Muscle layer of colon (tissue), 2 donors: ENCODE data around the gene GPR179.
"Not testable (repeated sequence)": the region's sequence is repeated elsewhere in the genome, so short reads cannot be mapped to it uniquely, and the experiment has no call there.

Source experiments
- H3K27ac ChIP-seq: one replicate; pipeline ENCODE4 v1.7.0; 2013; ENCODE audit warnings: low read depth, mild to moderate bottlenecking, low read length, moderate library complexity
- H3K27me3 ChIP-seq, 2 donors: one replicate each; pipeline ENCODE4 v1.7.0; 2013; ENCODE audit warnings: low read length in 2 of 2, mild to moderate bottlenecking in 2 of 2; ENCODE audit not compliant: insufficient read depth in 2 of 2, control insufficient read depth in 1 of 2
- H3K36me3 ChIP-seq: one replicate; pipeline ENCODE4 v1.7.0; 2013; ENCODE audit warnings: mild to moderate bottlenecking, low read length; ENCODE audit not compliant: insufficient read depth
- H3K4me1 ChIP-seq: one replicate; pipeline ENCODE4 v1.7.0; 2013; ENCODE audit warnings: mild to moderate bottlenecking, low read length; ENCODE audit not compliant: insufficient read depth
- H3K4me3 ChIP-seq, 2 donors: one replicate each; pipeline ENCODE4 v1.7.0; 2013; ENCODE audit warnings: low read length in 2 of 2, low read depth in 1 of 2, mild to moderate bottlenecking in 1 of 2, moderate library complexity in 1 of 2
- H3K9ac ChIP-seq: one replicate; pipeline ENCODE4 v1.7.0; 2013; ENCODE audit warnings: low read length
- H3K9me3 ChIP-seq: one replicate; pipeline ENCODE4 v1.7.0; 2013; ENCODE audit warnings: mild to moderate bottlenecking, low read length
- donor health status: abdominal sarcoma.
- donor health status: Adenocarcinoma of cecum.

The GPR179 gene

GRCh38 chr17:38327936-38328335 lies 15.8 kb downstream of the GPR179 start:
- Histone ChIP-seq H3K4me3 (no peak overlapping the region), H3K36me3 (no peaks in the 10 kb centered on the region), H3K27me3 (peaks cover 0 to 18% of the 10 kb centered on the region in 2 donors), H3K9me3 (no peaks in the 10 kb centered on the region), H3K27ac (no peak overlapping the region), H3K9ac (no peak overlapping the region), H3K4me1 (no peaks in the 10 kb centered on the region)

GRCh38 chr17:38326996-38327792 lies 16.6 kb downstream of the GPR179 start:
- Histone ChIP-seq H3K27me3 (peaks cover 0 to 18% of the 10 kb centered on the region in 2 donors), H3K36me3 (peaks cover 6% of the 10 kb centered on the region), H3K4me3 (no peak overlapping the region), H3K4me1 (no peaks in the 10 kb centered on the region), H3K27ac (peak overlapping the region; percentile 29), H3K9me3 (no peaks in the 10 kb centered on the region), H3K9ac (no peak overlapping the region)

GRCh38 chr17:38325221-38325851 lies 18.4 kb downstream of the GPR179 start:
- H3K27ac ChIP-seq: no peak overlapping the region
- H3K4me3 ChIP-seq: no peak overlapping the region
- no peak overlapping the region for H3K9ac ChIP-seq
- H3K36me3 ChIP-seq: peaks cover 16% of the 10 kb centered on the region
- H3K9me3 ChIP-seq: no peaks in the 10 kb centered on the region
- H3K27me3 ChIP-seq: peaks cover 0 to 4% of the 10 kb centered on the region in 2 donors
- no peaks in the 10 kb centered on the region for H3K4me1 ChIP-seq

GRCh38 chr17:38324772-38325171 lies 19.0 kb downstream of the GPR179 start:
- Histone ChIP-seq H3K27ac (no peak overlapping the region), H3K27me3 (no peaks in the 10 kb centered on the region), H3K9ac (no peak overlapping the region), H3K36me3 (peaks cover 16% of the 10 kb centered on the region), H3K9me3 (no peaks in the 10 kb centered on the region), H3K4me3 (no peak overlapping the region), H3K4me1 (no peaks in the 10 kb centered on the region)

GRCh38 chr17:38324141-38324697 lies 19.5 kb downstream of the GPR179 start:
- H3K27me3 ChIP-seq: no peaks in the 10 kb centered on the region

GRCh38 chr17:38322897-38323296 lies 20.9 kb downstream of the GPR179 start:
- Histone ChIP-seq H3K4me1 (no peaks in the 10 kb centered on the region), H3K36me3 (peaks cover 16% of the 10 kb centered on the region), H3K9me3 (no peaks in the 10 kb centered on the region), H3K4me3 (no peak overlapping the region), H3K9ac (no peak overlapping the region), H3K27ac (no peak overlapping the region), H3K27me3 (no peaks in the 10 kb centered on the region)

More at GRCh38 chr17:38324141-38324697, 19.5 kb downstream of the GPR179 start:
- no peak overlapping the region for H3K4me3 ChIP-seq
- H3K9me3 ChIP-seq: no peaks in the 10 kb centered on the region
- no peaks in the 10 kb centered on the region for H3K4me1 ChIP-seq
- peaks cover 16% of the 10 kb centered on the region for H3K36me3 ChIP-seq
- no peak overlapping the region for H3K27ac ChIP-seq
- no peak overlapping the region for H3K9ac ChIP-seq

GRCh38 chr17:38322156-38322779 lies 21.5 kb downstream of the GPR179 start:
- Histone ChIP-seq H3K9me3 (no peaks in the 10 kb centered on the region), H3K36me3 (peaks cover 16% of the 10 kb centered on the region), H3K27ac (no peak overlapping the region), H3K9ac (no peak overlapping the region), H3K27me3 (no peaks in the 10 kb centered on the region), H3K4me1 (no peaks in the 10 kb centered on the region), H3K4me3 (no peak overlapping the region)

- Histone ChIP-seq H3K9me3 (no peaks in the 10 kb centered on the region), H3K27me3 (no peaks in the 10 kb centered on the region), H3K4me3 (no peak overlapping the region), H3K9ac (no peak overlapping the region), H3K27ac (no peak overlapping the region), H3K36me3 (peaks cover 22% of the 10 kb centered on the region), H3K4me1 (no peaks in the 10 kb centered on the region)
Measured at GRCh38 chr17:38320482-38320881, 23.3 kb downstream of the GPR179 start.

GRCh38 chr17:38317081-38317480 lies 26.7 kb downstream of the GPR179 start:
- Histone ChIP-seq H3K9ac (no peak overlapping the region), H3K9me3 (no peaks in the 10 kb centered on the region), H3K36me3 (peaks cover 17% of the 10 kb centered on the region), H3K4me1 (no peaks in the 10 kb centered on the region), H3K27me3 (no peaks in the 10 kb centered on the region), H3K4me3 (no peak overlapping the region), H3K27ac (no peak overlapping the region)

- H3K27ac ChIP-seq: no peak overlapping the region
- H3K9me3 ChIP-seq: no peaks in the 10 kb centered on the region
- H3K27me3 ChIP-seq: no peaks in the 10 kb centered on the region
- peaks cover 8% of the 10 kb centered on the region for H3K36me3 ChIP-seq
- H3K4me3 ChIP-seq: no peak overlapping the region
- no peaks in the 10 kb centered on the region for H3K4me1 ChIP-seq
- no peak overlapping the region for H3K9ac ChIP-seq
Measured at GRCh38 chr17:38315497-38315896, 28.3 kb downstream of the GPR179 start.

- Histone ChIP-seq H3K9ac (peak within 1 kb of the TSS; percentile 61), H3K27ac (peak within 1 kb of the TSS; percentile 23), H3K4me3 (peak within 1 kb of the TSS; percentile 47 to 70)
- H3K4me1 ChIP-seq, H3K27me3 ChIP-seq, H3K9me3 ChIP-seq, H3K36me3 ChIP-seq: not testable (repeated sequence)
Measured at GRCh38 chr17:38296834-38297517, 46.8 kb downstream of the GPR179 start, which contains the start of gene MRPL45. Gene MRPL45, plus strand, starts transcription at chr17:38297168. Its CDS starts 16 bp downstream, at chr17:38297184.
